Measurements from ENCODE around the gene ADAM23. TPM values are rescaled to one million over a fixed set of nuclear protein-coding genes. Genes with fewer than 3 reads are reported as not detected.

Gene ADAM23, protein sequence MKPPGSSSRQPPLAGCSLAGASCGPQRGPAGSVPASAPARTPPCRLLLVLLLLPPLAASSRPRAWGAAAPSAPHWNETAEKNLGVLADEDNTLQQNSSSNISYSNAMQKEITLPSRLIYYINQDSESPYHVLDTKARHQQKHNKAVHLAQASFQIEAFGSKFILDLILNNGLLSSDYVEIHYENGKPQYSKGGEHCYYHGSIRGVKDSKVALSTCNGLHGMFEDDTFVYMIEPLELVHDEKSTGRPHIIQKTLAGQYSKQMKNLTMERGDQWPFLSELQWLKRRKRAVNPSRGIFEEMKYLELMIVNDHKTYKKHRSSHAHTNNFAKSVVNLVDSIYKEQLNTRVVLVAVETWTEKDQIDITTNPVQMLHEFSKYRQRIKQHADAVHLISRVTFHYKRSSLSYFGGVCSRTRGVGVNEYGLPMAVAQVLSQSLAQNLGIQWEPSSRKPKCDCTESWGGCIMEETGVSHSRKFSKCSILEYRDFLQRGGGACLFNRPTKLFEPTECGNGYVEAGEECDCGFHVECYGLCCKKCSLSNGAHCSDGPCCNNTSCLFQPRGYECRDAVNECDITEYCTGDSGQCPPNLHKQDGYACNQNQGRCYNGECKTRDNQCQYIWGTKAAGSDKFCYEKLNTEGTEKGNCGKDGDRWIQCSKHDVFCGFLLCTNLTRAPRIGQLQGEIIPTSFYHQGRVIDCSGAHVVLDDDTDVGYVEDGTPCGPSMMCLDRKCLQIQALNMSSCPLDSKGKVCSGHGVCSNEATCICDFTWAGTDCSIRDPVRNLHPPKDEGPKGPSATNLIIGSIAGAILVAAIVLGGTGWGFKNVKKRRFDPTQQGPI
- 3.1 and 3.7 TPM in 2 replicates for total RNA-seq

GRCh38 chr2:206442833-206443734 is at the start of gene ADAM23:
Gene ADAM23 (plus strand): TSS chr2:206443532. CDS start chr2:206443867, 335 bp downstream.

GRCh38 chr2:206642075-206643025 is 199.0 kb downstream of the ADAM23 start, which contains the start of gene FAM237A:
Gene FAM237A (plus strand): TSS chr2:206642487. CDS start chr2:206644237, 1,750 bp downstream.

Other genes starting within 250 kb of the ADAM23 start
- 6.6 and 7.0 TPM in 2 replicates for gene ZDBF2, start 168.9 kb upstream of the ADAM23 start, total RNA-seq
- not detected in 2 replicates for gene FAM237A, start 199.0 kb downstream of the ADAM23 start, total RNA-seq

All from subcutaneous preadipocyte (primary cell).